Immature natural killer cell (primary cell): ENCODE data around the gene SLAIN2. TPM values are rescaled to one million over a fixed set of nuclear protein-coding genes. Genes with fewer than 3 reads are reported as not detected.

ENCODE experiments used
- DNase-seq, 3 donors: peaks; one replicate each; pipeline ENCODE4 v3.0.0; 2022; ENCODE audit warnings: mixed read lengths in 1 of 3
- H3K27ac Mint-ChIP-seq, 6 donors: one replicate each; pipeline ENCODE4 v1.8.0; 2020; ENCODE audit warnings: mixed read lengths in 6 of 6, mild to moderate bottlenecking in 5 of 6, inconsistent platforms in 4 of 6, moderate library complexity in 3 of 6
- H3K27me3 Mint-ChIP-seq, 3 donors: one replicate each; pipeline ENCODE4 v1.8.0; 2020 to 2021; ENCODE audit warnings: low read depth in 3 of 3, mild to moderate bottlenecking in 3 of 3, mixed read lengths in 3 of 3, moderate library complexity in 3 of 3, inconsistent platforms in 1 of 3
- H3K36me3 Mint-ChIP-seq, 3 donors: one replicate each; pipeline ENCODE4 v1.8.0; 2020; ENCODE audit warnings: mixed read lengths in 3 of 3, inconsistent platforms in 2 of 3, mild to moderate bottlenecking in 2 of 3
- H3K4me1 Mint-ChIP-seq, 2 donors: one replicate each; pipeline ENCODE4 v1.8.0; 2020; ENCODE audit warnings: inconsistent platforms in 2 of 2, mild to moderate bottlenecking in 2 of 2, mixed read lengths in 2 of 2, moderate library complexity in 1 of 2
- H3K4me3 Mint-ChIP-seq, 5 donors: one replicate each; pipeline ENCODE4 v1.8.0; 2020; ENCODE audit warnings: mild to moderate bottlenecking in 5 of 5, mixed read lengths in 5 of 5, inconsistent platforms in 3 of 5, moderate library complexity in 3 of 5
- H3K9me3 Mint-ChIP-seq, 6 donors: one replicate each; pipeline ENCODE4 v1.8.0; 2020; ENCODE audit warnings: mild to moderate bottlenecking in 6 of 6, mixed read lengths in 6 of 6, inconsistent platforms in 4 of 6, moderate library complexity in 3 of 6
- polyA plus RNA-seq, 3 donors: library from polyadenylated mRNA; unstranded; fragments of 300-500 nt; fragmentation: Illumina TruSeq; gene quantifications; one replicate each; pipeline ENCODE4 v1.2.3, GENCODE V29; 2021

The SLAIN2 gene
- polyA plus RNA-seq, 3 donors from 2014 or later: 15.0 to 36.5 (median 28.4) TPM

GRCh38 chr4:48340276-48340964, 909 bp upstream of the SLAIN2 start:
- H3K27ac Mint-ChIP-seq: peak overlapping the region; percentile 82 to 98 (median 97)

DNA sequence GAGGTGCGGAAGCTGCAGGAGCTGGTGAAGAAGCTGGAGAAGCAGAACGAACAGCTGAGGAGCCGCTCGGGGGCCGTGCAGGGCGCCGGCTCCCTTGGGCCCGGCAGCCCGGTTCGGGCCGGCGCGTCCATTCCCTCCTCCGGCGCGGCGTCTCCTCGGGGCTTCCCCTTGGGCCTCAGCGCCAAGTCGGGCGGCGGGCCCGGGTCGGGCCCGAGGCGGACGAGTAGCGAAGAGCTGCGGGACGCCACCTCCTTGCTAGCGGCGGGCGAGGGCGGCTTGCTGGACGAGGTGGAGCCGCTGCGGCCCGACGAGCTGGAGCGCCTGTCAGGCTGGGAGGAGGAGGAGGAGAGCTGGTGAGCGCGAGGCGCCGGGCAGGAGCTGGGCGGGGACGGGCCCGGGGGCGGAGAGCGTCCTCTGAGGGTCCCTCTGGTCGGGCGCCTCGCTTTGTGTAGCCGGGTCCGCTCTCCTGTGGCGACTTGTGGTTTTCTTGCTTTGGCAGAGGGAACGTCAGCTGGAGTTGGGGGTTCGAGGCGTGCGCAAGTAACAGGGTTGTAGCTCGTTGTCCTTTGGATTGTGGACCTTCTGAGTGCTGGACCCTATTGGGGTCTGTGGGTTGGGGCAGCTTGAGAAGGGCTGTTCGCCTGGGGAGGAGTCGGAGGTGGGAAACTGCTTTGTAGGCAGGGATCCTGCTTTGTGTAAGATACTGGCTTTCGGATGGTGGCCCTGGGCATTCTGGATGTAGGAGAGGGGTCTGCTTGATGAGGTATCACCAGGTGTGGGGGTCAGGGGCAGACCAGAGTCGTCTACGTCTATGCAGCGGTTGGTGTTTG, 662 bp downstream of the SLAIN2 start:
- H3K27ac Mint-ChIP-seq: peak overlapping the region; percentile 92 to 98 (median 97)
- H3K4me3 Mint-ChIP-seq: peak overlapping the region; percentile 91 to 97 (median 96)
- H3K36me3 Mint-ChIP-seq: no peaks in the 10 kb centered on the region
- no peaks in the 10 kb centered on the region for H3K9me3 Mint-ChIP-seq
- peaks cover 54 to 62% of the 10 kb centered on the region in 2 donors for H3K4me1 Mint-ChIP-seq
- peaks cover 2 to 8% (median 5%) of the 10 kb centered on the region in 3 donors for H3K27me3 Mint-ChIP-seq
- peak in 1 of 3 donors; percentile 21 for DNase-seq

More at GRCh38 chr4:48340276-48340964, 909 bp upstream of the SLAIN2 start:
- Mint-ChIP-seq H3K27me3 (peaks cover 2 to 8% (median 5%) of the 10 kb centered on the region in 3 donors), H3K4me1 (peaks cover 41 to 47% of the 10 kb centered on the region in 2 donors), H3K4me3 (peak overlapping the region; percentile 91 to 97 (median 96)), H3K9me3 (no peaks in the 10 kb centered on the region), H3K36me3 (no peaks in the 10 kb centered on the region)
- no peak for DNase-seq

- peaks cover 2 to 8% (median 5%) of the 10 kb centered on the region in 3 donors for H3K27me3 Mint-ChIP-seq
- no peaks in the 10 kb centered on the region for H3K36me3 Mint-ChIP-seq
- no peaks in the 10 kb centered on the region for H3K9me3 Mint-ChIP-seq
- peak overlapping the region; percentile 92 to 98 (median 94) for H3K27ac Mint-ChIP-seq
- H3K4me1 Mint-ChIP-seq: peaks cover 54 to 65% of the 10 kb centered on the region in 2 donors
- peak overlapping the region; percentile 91 to 96 (median 95) for H3K4me3 Mint-ChIP-seq
- DNase-seq: peak in 2 of 3 donors; percentile 22 to 24
Measured at GRCh38 chr4:48342606-48342880, 1.2 kb downstream of the SLAIN2 start.

DNA sequence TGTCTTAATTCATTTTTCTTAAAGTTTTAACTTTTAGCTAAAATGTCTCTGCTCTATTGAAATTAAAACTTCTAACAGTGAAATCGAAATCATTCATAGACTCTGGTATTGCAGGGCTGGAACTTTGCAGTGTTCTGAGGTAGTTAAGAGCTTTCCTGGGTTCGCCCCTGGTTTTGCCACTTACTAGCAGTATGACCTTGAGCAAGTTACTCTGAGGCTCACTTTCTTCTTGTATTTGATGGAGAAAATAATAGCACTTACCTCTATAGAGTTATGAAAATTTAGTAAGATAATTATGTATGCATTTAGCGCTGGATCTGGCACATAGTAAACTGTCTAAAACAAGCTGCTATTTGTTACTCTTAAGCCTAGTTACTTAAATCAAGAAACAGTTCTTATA, 1.7 kb downstream of the SLAIN2 start:
- H3K4me1 Mint-ChIP-seq: peaks cover 59 to 70% of the 10 kb centered on the region in 2 donors
- DNase-seq: peak in 1 of 3 donors; percentile 1

DNA sequence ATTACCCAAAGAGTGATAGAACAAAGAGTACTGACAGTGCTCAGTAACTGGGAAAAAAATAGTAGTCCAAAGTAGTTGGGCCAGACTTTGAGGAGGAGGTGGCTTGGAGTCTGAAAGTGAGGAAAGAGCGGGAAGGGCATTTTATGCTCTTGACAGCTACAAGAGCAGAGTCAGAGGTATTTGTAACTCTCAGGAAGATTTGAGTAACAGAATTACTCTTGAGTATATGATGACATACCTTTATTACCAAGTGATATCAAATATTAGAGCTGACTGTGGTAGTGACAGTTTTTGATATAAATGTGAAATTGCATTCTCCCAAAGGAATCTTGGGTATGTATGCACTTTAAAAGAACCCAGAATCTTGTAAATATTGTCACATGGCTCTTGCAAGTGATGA, 2.2 kb downstream of the SLAIN2 start:
- no peaks in the 10 kb centered on the region for H3K9me3 Mint-ChIP-seq

More for the DNA sequence above, 1.7 kb downstream of the SLAIN2 start:
- H3K4me3 Mint-ChIP-seq: peak overlapping the region; percentile 91 to 96 (median 95)
- H3K36me3 Mint-ChIP-seq: no peaks in the 10 kb centered on the region
- peaks cover 2 to 8% (median 5%) of the 10 kb centered on the region in 3 donors for H3K27me3 Mint-ChIP-seq
- no peaks in the 10 kb centered on the region for H3K9me3 Mint-ChIP-seq
- H3K27ac Mint-ChIP-seq: peak overlapping the region; percentile 49 to 98 (median 94)

DNA sequence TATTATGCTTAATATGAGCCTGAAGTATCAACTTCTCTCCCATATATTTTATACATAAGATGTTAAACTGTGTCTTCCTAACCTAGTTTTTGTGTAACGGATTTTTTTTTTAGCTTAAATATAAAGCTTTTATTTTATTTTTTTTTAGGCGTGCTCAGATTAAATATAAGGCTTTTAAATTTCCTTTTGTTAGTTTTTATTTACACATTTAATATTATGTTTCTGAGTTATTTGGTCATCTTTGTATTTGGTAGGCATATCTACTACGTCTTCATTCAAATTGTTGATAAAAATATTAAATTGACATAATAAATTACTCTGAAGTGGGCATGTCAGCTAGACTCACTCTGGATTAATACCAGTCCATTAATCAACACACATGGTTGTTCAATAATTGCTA, 4.2 kb downstream of the SLAIN2 start:
- Mint-ChIP-seq H3K36me3 (no peaks in the 10 kb centered on the region), H3K4me1 (peaks cover 69 to 88% of the 10 kb centered on the region in 2 donors), H3K4me3 (no peak overlapping the region), H3K27me3 (peaks cover 2 to 9% (median 5%) of the 10 kb centered on the region in 3 donors), H3K9me3 (no peaks in the 10 kb centered on the region), H3K27ac (no peak overlapping the region)
- no peak for DNase-seq

More for the DNA sequence above, 2.2 kb downstream of the SLAIN2 start:
- Mint-ChIP-seq H3K36me3 (no peaks in the 10 kb centered on the region), H3K4me1 (peaks cover 64 to 75% of the 10 kb centered on the region in 2 donors), H3K27ac (peak overlapping the region; percentile 2 to 98 (median 92)), H3K27me3 (peaks cover 2 to 8% (median 5%) of the 10 kb centered on the region in 3 donors), H3K4me3 (peak overlapping the region; percentile 91 to 96 (median 95))
- DNase-seq: no peak

- Mint-ChIP-seq H3K36me3 (no peaks in the 10 kb centered on the region), H3K27me3 (peaks cover 0 to 4% (median 1%) of the 10 kb centered on the region in 3 donors), H3K9me3 (no peaks in the 10 kb centered on the region), H3K4me1 (peaks cover 75 to 93% of the 10 kb centered on the region in 2 donors), H3K4me3 (peak overlapping the region in 1 of 5 donors; percentile 0), H3K27ac (peak overlapping the region in 1 of 6 donors; percentile 69)
- no peak for DNase-seq
Measured at GRCh38 chr4:48346594-48346993, 5.3 kb downstream of the SLAIN2 start.

DNA sequence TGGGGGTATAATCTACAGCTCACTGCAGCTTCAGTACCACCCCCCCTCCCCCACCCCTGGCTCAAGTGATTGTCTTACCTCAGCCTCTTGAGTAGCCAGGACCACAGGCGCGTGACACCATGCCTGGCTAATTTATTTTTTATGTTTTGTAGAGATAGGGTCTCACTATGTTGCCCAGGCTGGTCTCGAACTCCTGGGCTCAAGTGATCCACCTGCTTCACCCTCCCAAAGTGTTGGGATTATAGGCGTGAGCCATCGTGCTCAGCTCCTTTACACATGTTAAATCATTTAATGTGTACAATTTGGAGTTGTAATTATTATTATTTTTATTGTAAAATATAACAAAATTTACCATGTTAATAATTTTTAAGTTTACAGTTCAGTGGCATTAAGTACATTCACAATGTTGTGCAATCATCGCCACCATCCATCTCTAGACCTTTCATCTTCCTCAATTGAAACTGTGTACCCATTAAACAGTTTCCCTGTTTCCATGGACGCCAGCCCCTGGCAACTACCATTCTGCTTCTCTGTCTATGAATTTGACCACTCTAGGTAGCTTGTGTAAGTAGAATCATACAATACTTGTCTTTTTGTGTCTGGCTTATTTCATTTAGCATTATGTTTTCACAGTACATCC, 6.1 kb downstream of the SLAIN2 start:
- Mint-ChIP-seq H3K36me3 (no peaks in the 10 kb centered on the region), H3K4me1 (peaks cover 78 to 98% of the 10 kb centered on the region in 2 donors), H3K27ac (no peak overlapping the region), H3K9me3 (no peaks in the 10 kb centered on the region), H3K27me3 (peaks cover 0 to 3% (median under 1%) of the 10 kb centered on the region in 3 donors), H3K4me3 (peak overlapping the region in 1 of 5 donors; percentile 23)
- no peak for DNase-seq

DNA sequence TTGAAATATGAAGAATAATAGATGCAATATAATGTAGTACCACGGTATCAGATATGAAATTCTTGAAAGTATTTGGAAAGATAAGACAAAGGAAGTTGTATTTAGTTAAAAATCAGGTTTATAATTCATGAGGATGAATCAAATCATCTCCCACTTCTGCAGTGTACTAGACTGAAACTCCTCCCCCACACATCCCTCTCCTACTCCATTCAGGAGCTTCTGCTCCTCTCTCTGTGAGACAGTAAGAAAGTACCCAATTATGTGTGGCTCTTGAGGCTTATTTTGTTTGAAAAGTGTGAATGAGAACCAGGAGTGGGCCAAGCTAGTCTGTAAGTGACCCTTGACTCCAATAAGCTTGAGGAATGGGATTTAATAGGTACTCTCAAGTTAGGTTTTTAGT, 9.5 kb downstream of the SLAIN2 start:
- no peaks in the 10 kb centered on the region for H3K36me3 Mint-ChIP-seq
- no peak overlapping the region for H3K4me3 Mint-ChIP-seq
- no peaks in the 10 kb centered on the region for H3K9me3 Mint-ChIP-seq
- DNase-seq: no peak
- peaks cover 62 to 85% of the 10 kb centered on the region in 2 donors for H3K4me1 Mint-ChIP-seq
- H3K27ac Mint-ChIP-seq: no peak overlapping the region
- H3K27me3 Mint-ChIP-seq: peaks cover 0 to 3% (median 0%) of the 10 kb centered on the region in 3 donors

- no peaks in the 10 kb centered on the region for H3K36me3 Mint-ChIP-seq
- no peak overlapping the region for H3K4me3 Mint-ChIP-seq
- H3K9me3 Mint-ChIP-seq: no peaks in the 10 kb centered on the region
- H3K27me3 Mint-ChIP-seq: peaks cover 0 to 4% (median 0%) of the 10 kb centered on the region in 3 donors
- H3K4me1 Mint-ChIP-seq: peaks cover 52 to 83% of the 10 kb centered on the region in 2 donors
- DNase-seq: no peak
- H3K27ac Mint-ChIP-seq: peak overlapping the region in 3 of 6 donors; percentile 0 to 32 (median 24)
Measured at GRCh38 chr4:48352793-48353192, 11.5 kb downstream of the SLAIN2 start.

GRCh38 chr4:48356355-48356754, 15.0 kb downstream of the SLAIN2 start:
- H3K36me3 Mint-ChIP-seq: peaks cover 0 to 3% (median 0%) of the 10 kb centered on the region in 3 donors

GRCh38 chr4:48360285-48361011, 19.1 kb downstream of the SLAIN2 start:
- peaks cover 0 to 1% (median 0%) of the 10 kb centered on the region in 3 donors for H3K27me3 Mint-ChIP-seq
- peak overlapping the region in 1 of 6 donors; percentile 12 for H3K27ac Mint-ChIP-seq
- H3K4me3 Mint-ChIP-seq: no peak overlapping the region
- peaks cover 23 to 45% of the 10 kb centered on the region in 2 donors for H3K4me1 Mint-ChIP-seq
- peaks cover 0 to 3% (median 0%) of the 10 kb centered on the region in 3 donors for H3K36me3 Mint-ChIP-seq
- no peak for DNase-seq
- H3K9me3 Mint-ChIP-seq: no peaks in the 10 kb centered on the region

More at GRCh38 chr4:48356355-48356754, 15.0 kb downstream of the SLAIN2 start:
- DNase-seq: no peak
- Mint-ChIP-seq H3K4me3 (no peak overlapping the region), H3K9me3 (no peaks in the 10 kb centered on the region), H3K4me1 (peaks cover 36 to 65% of the 10 kb centered on the region in 2 donors), H3K27ac (no peak overlapping the region), H3K27me3 (peaks cover 0 to 3% (median 0%) of the 10 kb centered on the region in 3 donors)

DNA sequence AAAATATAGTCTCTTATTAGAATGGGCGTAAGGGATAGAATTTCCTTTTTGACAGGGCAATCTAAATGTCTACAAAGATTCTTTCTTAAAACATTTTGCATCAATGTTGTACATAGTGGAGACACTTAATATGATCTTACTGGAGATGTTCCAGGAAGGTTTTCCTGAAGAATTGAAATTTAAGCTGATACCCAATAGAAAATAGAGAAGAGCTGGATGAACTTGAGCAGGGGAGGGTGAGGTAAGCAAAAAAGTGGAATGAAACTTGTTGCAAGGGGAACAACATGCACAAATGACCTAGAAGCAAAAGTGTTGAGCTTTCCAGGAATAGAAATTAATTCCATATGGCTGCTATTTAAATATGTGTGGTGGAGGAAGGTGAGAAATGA, 19.7 kb downstream of the SLAIN2 start:
- Mint-ChIP-seq H3K36me3 (peaks cover 0 to 3% (median 0%) of the 10 kb centered on the region in 3 donors), H3K4me3 (no peak overlapping the region), H3K9me3 (no peaks in the 10 kb centered on the region), H3K27me3 (peaks cover 0 to 1% (median 0%) of the 10 kb centered on the region in 3 donors), H3K27ac (peak overlapping the region in 4 of 6 donors; percentile 7 to 33 (median 20)), H3K4me1 (peaks cover 26 to 47% of the 10 kb centered on the region in 2 donors)
- DNase-seq: no peak
